ENCODE results near the gene CELSR1.
"Not testable (repeated sequence)": the region's sequence is repeated elsewhere in the genome, so short reads cannot be mapped to it uniquely, and the experiment has no call there.

The CELSR1 gene

DNA sequence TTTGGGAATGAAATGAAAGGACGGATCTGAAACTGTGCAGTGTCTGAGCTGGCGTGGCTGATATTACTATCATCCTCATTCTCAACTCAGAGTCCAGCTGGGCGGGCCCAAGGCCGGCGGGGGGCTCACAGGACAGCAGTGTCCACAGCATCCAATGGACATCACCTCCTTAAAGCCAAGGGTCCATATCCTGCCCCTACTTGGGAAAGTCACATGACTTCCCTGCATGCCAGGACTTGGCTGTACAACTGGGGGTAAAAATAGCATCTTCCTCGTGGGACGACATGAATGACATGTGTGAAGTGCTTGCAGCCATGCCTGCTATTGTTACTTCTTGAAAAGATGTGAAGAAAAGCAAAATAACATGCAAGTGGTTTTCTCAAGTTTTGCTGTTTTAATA lies 119.7 kb downstream of the CELSR1 start:
- DNase-seq: no peak

DNA sequence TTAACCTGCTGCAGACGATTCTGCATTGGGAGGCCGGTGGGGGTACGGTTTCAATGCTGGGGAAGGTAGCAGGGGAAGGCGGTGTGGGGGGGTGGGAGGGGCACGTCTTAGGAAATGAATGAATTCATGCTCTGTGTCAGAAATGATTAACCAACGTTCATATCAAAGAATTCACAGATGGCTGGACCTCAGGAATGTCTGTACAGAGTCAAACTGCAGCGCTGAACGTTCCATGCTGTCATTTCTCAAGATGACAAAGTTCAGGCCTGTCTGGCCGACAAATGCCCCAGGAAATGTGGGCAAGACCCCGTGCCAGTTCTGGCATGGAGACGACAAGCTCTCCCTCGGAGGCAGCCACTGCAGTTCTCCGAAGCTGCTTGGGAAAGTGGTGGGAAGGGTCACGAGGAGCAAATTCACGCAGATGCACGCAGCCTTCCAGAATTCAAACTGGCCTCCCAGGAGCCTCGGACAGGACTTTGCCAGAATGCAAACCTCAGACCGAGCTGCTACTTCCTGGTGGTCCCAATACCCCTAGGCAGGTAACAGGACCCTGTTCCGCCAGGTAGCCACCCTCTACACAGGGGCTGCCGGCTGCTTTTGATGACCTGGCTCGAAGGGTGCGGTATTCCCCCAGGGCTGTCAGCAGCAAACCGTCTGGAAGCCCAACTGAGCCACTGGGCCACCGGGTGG lies 120.4 kb downstream of the CELSR1 start:
- peak; percentile 64 for DNase-seq

DNA sequence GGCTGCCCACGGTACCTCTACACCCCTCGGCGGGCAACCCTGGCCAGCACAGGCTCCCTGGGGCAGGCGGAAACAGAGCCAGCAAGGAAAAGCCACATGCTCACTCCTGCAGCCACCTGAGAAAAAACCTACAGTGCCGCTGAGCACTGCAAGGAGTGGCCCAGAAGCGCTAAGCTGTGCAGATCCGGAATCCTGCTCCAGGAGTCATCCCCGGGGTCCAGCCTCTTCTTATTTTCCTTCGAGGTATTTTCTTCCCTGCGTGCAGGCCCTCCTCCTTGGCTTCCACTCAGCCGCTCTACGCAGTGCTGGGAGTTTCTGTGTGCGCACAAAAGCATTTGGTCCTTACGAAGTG lies 120.9 kb downstream of the CELSR1 start:
- DNase-seq: no peak

DNA sequence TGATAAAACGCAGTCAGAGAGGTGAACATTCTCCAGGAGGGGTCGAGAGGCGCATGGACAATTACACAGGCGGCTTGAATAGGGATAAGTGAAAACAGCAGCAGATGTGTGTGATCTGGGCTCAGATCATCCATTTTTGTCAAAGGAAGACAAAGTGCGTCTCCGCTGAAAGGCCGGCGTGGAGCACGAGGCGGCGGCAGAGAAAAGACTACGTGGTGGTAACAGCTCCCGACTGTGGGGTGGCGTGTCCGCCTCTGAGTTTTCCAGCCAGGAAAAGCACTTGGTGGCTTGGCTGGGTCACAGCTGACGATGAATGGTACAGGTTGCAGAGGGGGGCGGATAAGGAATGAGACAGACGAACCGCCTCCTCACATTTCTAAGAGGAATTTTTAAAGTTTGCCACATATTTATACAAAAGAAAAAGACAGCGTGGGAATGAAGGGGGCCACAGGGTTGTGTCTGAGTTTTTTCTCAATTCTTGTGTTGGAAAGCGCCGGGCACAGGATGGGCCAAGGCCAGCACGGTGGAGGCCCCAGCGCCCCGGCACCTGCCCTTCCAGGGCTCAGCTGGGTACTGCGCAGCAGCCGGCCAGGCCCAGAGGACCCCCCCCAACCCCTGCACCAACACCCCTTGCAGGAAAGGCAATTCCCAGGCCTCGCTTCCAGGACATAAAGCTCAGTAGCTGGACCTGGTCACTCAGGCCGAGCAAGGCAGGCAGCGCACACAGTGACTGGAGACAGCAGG lies 121.5 kb downstream of the CELSR1 start:
- DNase-seq: peak; percentile 44

DNA sequence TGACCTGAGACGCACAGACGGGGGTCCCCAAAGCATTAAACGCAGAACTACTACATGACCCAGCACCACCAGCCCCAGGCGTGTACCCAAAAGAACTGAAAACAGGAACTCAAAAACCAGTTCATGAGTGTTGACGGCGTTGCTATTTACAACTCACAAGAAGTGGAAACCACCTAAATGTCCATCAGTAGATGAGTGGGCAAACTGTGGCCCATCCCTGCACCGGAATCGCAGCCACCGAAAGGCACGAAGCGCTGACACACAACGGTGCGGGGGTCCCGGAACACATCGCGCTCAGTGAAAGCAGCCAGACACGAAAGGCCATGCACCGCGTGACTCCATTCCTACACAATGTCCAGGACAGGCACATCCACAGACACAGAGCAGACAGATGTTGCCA lies 122.7 kb downstream of the CELSR1 start:
- no peak for DNase-seq

DNA sequence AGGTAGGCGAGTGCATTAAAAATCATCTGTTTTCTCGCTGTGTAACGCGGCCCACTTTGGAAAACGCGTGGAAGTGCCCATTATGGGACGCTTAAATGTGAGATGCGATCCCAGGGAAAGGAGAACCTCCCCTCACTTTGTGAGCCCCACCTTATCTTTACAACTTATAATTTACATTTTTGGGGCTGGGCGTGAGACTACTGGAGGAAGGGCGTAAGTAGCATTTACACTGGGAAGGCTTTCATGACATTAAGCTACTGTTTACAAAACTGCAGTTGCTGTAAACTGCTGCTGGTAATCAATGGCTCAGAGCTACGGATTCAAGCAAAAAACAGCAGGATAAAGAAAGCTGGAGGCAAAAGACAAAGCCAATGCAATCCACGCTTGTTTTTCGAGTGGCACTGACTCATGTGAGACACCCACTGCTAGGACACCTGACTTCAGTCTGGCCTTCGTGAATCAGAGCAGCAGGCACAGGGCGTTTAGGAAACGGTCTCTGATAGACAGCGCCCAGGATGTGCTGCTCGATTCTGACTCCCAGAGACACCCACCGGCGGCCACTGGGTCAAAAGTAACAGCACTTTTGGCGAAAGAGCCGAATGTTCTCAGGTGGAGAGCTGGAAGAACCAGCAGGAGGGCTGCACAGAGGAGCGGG lies 123.6 kb downstream of the CELSR1 start:
- DNase-seq: no peak

DNA sequence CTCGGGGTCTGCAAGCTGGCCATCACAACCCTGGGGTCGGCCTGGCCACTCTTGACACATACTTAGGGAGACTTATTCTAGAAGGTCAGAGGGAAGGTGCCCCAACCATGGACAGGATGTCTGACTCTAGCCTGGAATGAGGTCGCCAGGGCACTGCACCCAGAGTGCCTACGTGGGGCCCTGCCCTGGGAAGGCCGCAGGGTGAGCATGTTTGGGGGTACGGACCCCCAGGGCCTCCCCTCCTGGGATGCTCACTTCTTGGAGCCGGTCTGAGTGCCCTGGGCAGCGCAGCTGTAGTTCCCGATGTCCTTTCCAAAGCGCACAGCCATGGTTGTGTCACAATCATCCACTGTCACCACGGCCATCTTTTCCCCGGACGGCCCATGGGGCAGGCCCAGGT lies 126.1 kb downstream of the CELSR1 start:
- DNase-seq: no peak

DNA sequence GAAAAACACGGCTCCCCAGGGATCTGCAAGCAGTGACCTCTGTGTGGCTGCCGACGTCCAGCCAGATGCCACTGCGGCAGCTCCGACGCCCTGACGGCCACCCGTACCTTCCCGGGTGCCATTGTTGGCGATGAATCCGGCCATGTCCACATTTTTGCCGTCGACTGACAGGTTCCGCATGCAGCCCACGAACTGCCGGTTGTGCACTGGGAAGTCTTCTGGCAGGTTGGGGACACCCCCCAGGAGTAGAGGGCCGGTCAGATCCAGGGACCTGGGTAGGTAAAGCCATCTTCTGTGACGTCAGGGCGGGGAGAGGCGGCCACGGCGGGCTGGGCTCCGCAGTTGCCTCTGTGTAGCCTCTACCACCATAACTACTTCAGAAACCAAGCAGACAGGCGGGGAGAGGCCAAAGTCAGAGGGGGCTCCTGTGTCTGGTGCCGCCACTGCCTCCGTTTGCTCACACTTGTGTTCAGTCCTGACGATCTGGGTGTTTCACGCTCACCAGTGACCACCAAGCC lies 127.1 kb downstream of the CELSR1 start:
- DNase-seq: no peak

DNA sequence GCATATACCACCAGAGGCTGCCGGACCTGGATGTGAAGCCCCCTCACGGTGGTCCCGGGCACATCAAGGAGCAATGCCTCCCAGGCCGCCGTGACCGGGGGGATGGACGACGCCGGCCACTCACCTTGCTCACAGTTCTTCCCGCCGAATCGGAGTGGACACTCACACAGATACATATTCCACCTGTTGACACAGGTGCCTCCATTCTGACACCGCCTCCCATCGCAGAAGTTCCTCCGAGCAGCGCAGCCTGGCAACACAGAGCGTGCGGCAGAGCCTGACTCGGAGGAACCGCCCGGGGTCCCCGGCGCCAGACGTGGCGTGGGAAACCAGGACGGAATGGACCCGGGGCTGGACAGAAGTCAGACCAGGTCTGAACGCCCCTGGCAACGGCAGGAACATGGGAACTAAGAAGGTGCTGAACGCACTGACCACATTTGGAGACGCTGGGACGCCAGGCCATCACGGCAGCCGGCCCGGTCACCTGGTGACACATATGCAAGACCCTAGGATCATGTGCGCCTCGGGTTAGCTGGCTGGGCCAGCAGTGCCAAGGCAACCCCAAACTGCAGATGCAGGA lies 127.7 kb downstream of the CELSR1 start:
- DNase-seq: no peak

DNA sequence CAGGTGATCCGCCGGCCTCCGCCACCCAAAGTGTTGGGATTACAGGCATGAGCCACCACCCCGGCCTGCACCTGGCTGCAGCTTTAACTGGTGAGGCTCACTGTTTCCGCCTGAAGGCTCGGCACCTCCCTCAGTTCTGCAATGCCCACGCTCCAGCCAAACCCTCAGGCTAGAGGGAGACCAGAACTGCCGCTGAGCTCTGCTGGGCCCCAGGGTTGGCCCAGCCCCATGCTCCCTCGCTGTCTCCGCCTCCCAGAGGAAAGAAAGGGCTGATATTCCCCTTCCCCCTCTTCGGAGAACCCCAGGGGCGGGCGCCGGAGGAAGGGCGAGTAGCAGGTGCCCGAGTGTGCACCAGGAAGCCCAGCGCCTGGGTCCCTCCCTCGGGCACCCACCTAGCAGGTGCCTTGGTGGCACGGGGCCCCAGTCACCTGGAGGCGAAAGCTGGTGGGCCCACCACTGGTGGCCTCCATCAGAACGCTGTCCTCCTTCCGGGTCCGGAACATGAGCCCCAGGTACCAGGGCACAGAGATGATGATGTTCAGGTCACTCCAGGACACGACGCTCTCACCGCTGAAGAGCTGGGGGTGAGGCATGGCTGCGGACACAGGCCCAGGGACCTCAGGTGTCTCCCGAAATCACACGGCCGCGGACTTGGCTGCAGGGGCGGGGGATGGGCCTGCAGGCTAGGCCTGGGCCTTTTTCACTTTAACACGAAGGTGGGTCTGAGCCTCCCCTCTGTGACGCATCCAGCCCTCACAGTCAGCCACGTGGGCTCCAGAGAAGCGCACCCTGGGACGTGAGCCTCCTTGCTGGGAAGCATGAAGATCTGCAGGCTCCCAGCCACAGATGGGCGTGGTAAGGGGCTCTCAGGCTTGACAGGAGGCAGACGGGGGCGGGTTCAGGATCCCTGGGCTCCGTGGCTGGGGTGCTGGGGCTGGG lies 128.6 kb downstream of the CELSR1 start:
- DNase-seq: no peak

DNA sequence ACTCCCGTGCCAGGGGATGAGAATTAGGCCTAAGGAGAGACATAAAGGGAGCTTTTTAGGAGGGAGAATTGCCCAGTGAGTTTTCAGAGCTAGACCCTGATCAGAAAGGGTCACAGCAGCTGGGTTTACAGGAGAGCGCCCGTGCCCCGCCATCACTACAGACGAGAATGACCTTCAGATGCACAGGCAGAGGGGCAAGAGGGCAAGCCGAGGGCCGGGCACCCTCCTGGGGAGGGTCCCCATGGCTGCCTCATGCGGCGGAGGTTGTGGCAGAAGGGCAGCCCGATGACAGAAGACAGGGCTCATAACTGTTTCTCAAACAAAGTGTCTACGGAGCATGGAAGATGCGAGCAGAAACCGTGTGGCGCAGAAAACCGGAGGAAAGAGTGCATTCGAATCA lies 129.7 kb downstream of the CELSR1 start:
- no peak for DNase-seq

DNA sequence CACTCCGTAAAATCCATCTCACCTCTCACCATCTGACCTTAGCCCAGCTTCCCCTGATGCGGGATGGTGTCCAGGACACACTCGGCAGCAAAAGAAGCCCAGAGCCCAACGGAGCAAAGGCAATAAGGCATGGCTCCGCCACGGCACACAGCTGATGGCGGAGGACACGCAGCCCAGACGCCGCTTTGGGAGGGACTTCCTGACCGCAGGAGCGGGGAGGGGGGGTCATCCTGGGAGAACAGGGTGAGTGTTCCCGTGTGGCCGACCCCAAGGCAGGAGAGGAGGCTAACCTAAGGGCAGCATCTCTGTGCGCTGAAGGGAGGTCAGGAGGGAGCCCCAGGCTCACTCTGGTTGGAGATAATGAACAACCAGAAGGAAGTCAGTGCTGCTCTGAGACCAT lies 130.6 kb downstream of the CELSR1 start:
- no peak for DNase-seq

DNA sequence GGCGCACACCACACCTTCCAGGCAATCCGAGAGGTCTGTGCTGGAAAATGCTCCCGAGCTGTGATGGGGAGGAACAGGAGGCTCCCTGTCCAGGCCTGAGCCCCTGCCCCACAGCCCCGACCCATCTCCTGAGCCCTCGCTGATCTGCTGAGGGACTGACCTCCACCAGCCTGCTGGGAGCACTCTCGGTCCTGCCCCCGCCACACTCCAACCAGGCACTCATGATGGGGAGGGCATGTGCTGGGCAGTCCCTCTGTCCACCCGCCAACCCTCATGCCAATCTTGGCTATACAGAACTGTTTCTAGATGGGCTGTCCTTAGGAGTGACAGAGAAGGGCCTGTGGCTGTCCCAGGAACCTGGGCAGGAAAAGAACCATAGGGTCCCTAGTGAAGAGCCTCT lies 131.1 kb downstream of the CELSR1 start:
- no peak for DNase-seq

DNA sequence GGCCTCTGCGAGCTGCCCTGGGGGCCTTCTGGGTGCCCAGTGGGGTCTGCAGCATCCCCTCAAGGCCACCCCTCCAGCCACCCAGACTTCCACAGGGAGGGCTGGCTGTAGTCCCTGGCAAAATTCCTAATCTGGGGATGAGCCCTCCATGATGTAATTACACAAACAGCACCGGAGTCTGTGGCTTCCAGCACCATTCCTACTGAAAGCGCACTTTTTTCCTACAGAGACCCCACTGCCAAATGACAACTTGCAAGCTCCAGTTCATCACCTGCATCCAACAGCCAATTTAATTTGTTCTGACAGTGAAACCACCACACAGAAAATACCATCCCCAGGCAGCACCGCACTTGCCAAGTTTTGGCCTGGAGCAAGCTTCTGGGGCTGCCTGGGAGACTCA lies 131.5 kb downstream of the CELSR1 start:
- no peak for DNase-seq

DNA sequence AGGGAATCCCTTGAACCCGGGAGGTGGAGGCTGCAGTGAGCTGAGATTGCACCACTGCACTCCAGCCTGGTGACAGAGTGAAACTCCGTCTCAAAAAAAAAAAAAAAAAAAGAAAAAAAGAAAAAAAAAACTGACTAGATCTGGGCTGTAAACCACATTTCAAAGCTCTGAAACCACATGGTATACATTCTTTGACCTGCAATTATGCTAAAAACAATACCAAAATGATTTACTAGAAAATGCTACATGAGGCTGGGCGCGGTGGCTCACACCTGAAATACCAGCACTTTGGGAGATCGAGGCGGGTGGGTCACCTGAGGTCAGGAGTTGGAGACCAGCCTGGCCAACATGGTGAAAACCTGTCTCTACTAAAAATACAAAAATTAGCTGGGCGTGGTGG lies 133.5 kb downstream of the CELSR1 start:
- not testable (repeated sequence) for DNase-seq

DNA sequence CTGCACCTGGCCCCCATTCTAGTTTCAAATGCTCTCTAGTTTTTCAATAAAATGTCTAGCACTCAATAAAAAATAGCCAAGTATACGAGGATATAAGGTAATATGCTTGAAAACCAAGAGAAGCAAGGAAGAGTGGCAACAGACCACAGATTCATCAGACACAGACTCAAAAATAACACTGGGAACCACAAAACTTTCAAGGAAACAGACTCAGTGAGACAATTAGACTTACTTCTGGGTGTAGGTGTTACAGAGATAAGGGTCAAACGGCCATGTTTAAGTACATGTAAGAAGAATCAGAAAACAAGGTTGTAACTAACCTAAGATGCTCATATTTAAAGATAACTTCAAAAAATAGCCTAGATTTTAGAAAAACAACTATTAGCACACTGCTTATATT lies 134.9 kb downstream of the CELSR1 start:
- DNase-seq: no peak

DNA sequence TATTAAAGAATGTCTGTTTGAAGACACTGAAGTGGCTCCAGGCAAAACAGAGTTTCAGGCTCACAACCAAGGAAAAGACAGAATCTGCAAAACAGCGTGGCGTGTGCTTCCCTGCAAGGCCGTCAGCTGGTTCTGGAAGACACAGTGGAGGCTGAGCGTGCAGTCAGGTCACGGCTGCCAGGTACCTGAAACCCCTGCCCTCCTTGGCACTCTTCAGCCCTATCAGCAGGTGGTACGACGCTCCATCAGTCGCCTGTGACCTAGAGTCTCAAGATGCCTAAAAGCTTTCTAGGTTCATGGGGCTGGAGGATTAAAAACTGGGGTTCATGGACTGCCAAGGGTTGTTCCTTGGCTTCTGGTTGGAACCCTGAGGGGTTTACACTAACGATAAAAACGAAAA lies 136.1 kb downstream of the CELSR1 start:
- no peak for DNase-seq

DNA sequence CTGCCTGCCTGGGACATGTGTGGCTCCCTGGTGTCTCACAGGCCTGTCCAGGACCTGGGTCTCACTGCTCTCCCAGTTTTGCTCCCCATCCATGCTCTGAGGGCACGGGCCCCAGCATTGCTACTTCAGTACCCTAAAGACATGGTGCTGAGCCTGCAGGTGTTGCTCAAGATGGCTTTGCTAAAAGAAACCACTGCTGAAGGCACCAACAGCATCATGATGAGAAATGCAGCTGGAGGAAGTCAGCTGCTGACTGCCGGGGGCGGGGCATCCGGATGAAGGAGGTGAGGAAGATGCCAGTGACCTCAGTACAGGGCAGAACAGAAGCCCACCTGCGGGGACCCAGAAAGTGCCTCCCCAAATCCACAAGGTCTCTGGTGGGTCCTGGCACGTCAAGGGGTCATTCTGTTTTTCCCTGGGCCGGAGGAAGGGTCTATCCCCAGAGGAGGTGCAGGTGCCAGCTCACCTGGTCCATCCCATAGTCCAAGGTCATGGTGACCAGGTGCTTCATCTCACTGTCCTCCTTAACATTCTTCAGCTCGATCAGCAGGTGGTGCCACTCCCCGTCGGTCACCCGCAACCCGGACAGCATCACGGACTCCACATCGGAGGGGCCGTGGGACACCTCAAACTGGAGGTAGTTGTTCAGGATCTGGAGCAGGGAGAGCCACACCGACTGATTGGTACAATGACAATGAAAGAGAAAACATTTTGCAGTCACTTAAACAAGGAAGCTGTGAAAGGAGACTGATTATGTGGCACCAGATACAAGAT lies 138.0 kb downstream of the CELSR1 start:
- DNase-seq: no peak

DNA sequence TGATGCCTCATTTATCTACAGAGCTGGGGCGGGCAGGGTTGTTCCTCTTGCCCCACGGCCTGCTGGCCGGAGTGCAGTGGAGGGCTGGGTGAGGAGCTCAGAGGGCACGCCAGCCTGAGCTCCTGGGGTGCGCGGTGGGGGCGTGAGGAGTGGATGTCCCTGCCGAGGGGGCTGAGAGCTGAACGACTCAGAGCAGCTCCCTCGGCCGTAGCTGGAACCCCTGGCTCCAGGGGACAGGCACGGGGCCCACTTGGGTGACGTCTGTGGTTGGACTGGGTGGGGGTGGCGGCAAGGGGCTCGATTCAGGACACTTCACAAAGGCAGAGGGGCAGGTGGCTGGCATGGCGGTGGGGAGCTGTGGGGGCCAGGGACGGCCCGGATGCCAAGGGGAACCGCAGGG lies 139.5 kb downstream of the CELSR1 start:
- DNase-seq: no peak

DNA sequence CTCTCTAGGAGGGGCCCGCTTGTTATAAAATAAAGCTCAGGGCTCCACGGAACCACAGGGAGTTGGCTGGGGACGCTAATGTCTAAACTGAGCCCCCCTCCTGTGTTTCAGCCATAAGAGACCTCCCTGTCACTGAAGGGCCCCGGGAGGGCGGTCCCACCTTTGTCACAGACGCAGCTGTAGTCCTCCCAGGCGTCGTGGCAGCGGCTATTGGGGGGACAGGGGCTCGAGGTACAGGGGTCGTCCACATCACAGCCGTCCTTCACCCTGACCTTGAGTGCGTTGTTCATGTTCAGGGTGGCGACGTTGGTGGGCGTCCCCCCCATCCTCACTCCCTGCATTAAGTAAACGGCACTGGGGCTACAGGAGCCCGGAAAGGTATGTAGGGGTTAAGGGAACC lies 139.9 kb downstream of the CELSR1 start:
- no peak for DNase-seq

DNA sequence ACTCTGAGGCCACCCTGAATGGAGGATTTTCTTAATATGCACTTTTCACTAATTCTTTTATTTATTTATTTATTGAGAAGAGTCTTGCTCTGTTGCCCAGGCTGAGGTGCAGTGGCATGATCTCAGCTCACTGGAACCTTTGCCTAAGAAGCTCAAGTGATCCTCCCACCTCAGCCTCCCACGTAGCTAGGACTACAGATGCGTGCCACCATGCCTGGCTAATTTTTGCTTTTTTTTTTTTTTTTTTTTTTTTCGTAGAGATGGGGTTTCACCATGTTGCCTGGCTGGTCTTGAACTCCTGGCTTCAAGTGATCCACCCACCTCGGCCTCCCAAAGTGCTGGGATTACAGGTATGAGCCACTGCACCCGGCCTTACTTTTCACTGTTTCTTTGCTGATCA lies 140.4 kb downstream of the CELSR1 start:
- not testable (repeated sequence) for DNase-seq

DNA sequence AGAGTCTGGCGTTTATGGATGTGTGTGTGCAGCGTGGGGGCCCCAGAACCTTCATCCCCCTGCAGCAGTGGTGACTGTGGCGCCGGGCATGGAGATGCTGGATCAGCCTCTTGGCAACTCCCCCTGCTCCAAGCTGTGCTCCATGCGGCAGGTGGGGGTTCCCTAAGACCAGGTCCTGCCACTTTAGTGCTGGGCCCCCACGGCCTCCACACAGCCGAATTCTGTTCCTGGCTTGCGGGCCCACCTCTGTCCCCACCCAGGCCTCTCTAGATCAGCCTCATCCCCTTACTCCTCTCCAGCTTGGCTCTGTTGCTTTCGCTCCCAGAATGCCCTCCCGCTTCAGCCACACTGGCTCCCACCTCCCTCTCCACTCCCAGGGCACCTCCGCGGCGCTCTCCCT lies 142.3 kb downstream of the CELSR1 start:
- DNase-seq: no peak

Measured in fibroblast of skin of abdomen (primary cell).